Neural cell (in vitro differentiated cells): ENCODE results near the gene PDE3B. TPM values are rescaled to one million over a fixed set of nuclear protein-coding genes. Genes with fewer than 3 reads are reported as not detected.

Experiments
- H2AFZ ChIP-seq: fragments of 200-600, 300-800 bp; sonication (generic), shearing (Covaris generic); 2 replicates; pipeline ENCODE4 v1.6.0; 2014; ENCODE audit warnings: low read depth, mild to moderate bottlenecking, antibody characterized with exemption, low read length, moderate library complexity
- H3F3A ChIP-seq: fragments of 200-600 bp; shearing (Covaris generic); 2 replicates; pipeline ENCODE4 v1.6.1; 2016; ENCODE audit warnings: mild to moderate bottlenecking, moderate library complexity, mixed read lengths, antibody characterized with exemption, low read length; ENCODE audit not compliant: insufficient read depth, poor library complexity, severe bottlenecking
- H3K27ac ChIP-seq: fragments of 200-600, 300-800 bp; sonication (generic), shearing (Covaris generic); 2 replicates; pipeline ENCODE4 v1.5.1; 2014; ENCODE audit warnings: mild to moderate bottlenecking, low read length, moderate library complexity
- H3K27me3 ChIP-seq: fragments of 300-800, 200-600 bp; sonication (generic), shearing (Covaris generic); 2 replicates; pipeline ENCODE4 v1.6.0; 2014; ENCODE audit warnings: mild to moderate bottlenecking, low read depth, low read length, moderate library complexity; ENCODE audit not compliant: insufficient read depth
- H3K36me3 ChIP-seq: fragments of 300-800, 200-600 bp; sonication (generic), shearing (Covaris generic); 2 replicates; pipeline ENCODE4 v1.5.1; 2014; ENCODE audit warnings: mild to moderate bottlenecking, antibody characterized with exemption, low read length, moderate library complexity; ENCODE audit not compliant: insufficient read depth
- H3K4me2 ChIP-seq: fragments of 300-800, 200-600 bp; sonication (generic), shearing (Covaris generic); 2 replicates; pipeline ENCODE4 v1.6.0; 2014; ENCODE audit warnings: mild to moderate bottlenecking, low read length
- H3K4me3 ChIP-seq: fragments of 300-800, 200-600 bp; sonication (generic), shearing (Covaris generic); 2 replicates; pipeline ENCODE4 v1.5.1; 2014; ENCODE audit warnings: mild to moderate bottlenecking, low read length, moderate library complexity
- H3K79me2 ChIP-seq: fragments of 200-600 bp; shearing (Covaris generic); replicated peaks from 2 replicates; pipeline ENCODE4 v1.6.0; 2014; ENCODE audit warnings: mild to moderate bottlenecking, low read length, moderate library complexity; ENCODE audit not compliant: insufficient read depth
- H3K9ac ChIP-seq: fragments of 300-800, 200-600 bp; sonication (generic), shearing (Covaris generic); 2 replicates; pipeline ENCODE4 v1.6.1; 2016; ENCODE audit warnings: mild to moderate bottlenecking, low read length, mixed read lengths
- H3K9me2 ChIP-seq: fragments of 200-600 bp; shearing (Covaris generic); 2 replicates; pipeline ENCODE4 v1.6.1; 2016; ENCODE audit warnings: mild to moderate bottlenecking, low read length, mixed read lengths; ENCODE audit not compliant: insufficient read depth
- H3K9me3 ChIP-seq: fragments of 200-600, 300-800 bp; sonication (generic), shearing (Covaris generic); 2 replicates; pipeline ENCODE4 v1.6.1; 2016; ENCODE audit warnings: mild to moderate bottlenecking, mixed run types, low read length, moderate library complexity, mixed read lengths
- H4K20me1 ChIP-seq: fragments of 200-600 bp; shearing (Covaris generic); 2 replicates; pipeline ENCODE4 v1.6.1; 2016; ENCODE audit warnings: mild to moderate bottlenecking, mixed run types; ENCODE audit not compliant: insufficient read depth
- CTCF ChIP-seq: fragments of 450-650 bp; IDR thresholded peaks from 2 replicates; pipeline ENCODE4 v1.5.1; 2014; ENCODE audit warnings: antibody characterized with exemption, mild to moderate bottlenecking, moderate library complexity; ENCODE audit not compliant: poor library complexity, severe bottlenecking
- EP300 ChIP-seq: fragments of 450-650 bp; conservative IDR thresholded peaks from 2 replicates; pipeline ENCODE4 v1.6.1; 2014; ENCODE audit warnings: antibody characterized with exemption, mild to moderate bottlenecking, moderate library complexity; ENCODE audit not compliant: poor library complexity, severe bottlenecking
- EZH2 ChIP-seq: fragments of 200-600, 300-800 bp; shearing (Covaris generic), sonication (generic); IDR thresholded peaks from 2 replicates; pipeline ENCODE4 v1.6.1; 2014; ENCODE audit warnings: antibody characterized with exemption, low read length, borderline replicate concordance, mild to moderate bottlenecking; ENCODE audit not compliant: insufficient read depth, poor library complexity, severe bottlenecking
- MXI1 ChIP-seq: fragments of 450-650 bp; conservative IDR thresholded peaks from 2 replicates; pipeline ENCODE4 v1.6.1; 2014; ENCODE audit warnings: antibody characterized with exemption, mild to moderate bottlenecking; ENCODE audit not compliant: poor library complexity, severe bottlenecking
- POLR2AphosphoS5 ChIP-seq: IDR thresholded peaks from 2 replicates; pipeline ENCODE4 v1.6.1; 2012
- RAD21 ChIP-seq: fragments of 450-650 bp; conservative IDR thresholded peaks from 2 replicates; pipeline ENCODE4 v1.6.1; 2014; ENCODE audit warnings: antibody characterized with exemption, mild to moderate bottlenecking, moderate library complexity
- REST ChIP-seq: IDR thresholded peaks from 2 replicates; pipeline ENCODE4 v1.6.1; 2012; ENCODE audit warnings: borderline replicate concordance
- SMC3 ChIP-seq: fragments of 450-650 bp; conservative IDR thresholded peaks from 2 replicates; pipeline ENCODE4 v1.6.1; 2014; ENCODE audit warnings: antibody characterized with exemption, mild to moderate bottlenecking, moderate library complexity; ENCODE audit not compliant: poor library complexity
- TAF1 ChIP-seq: IDR thresholded peaks from 2 replicates; pipeline ENCODE4 v1.6.1; 2012; ENCODE audit warnings: low read depth
- polyA plus RNA-seq: library from polyadenylated mRNA; depleted of rRNA; stranded (reverse); fragments of >200 nt; gene quantifications from 2 replicates; pipeline ENCODE4 v1.2.3, GENCODE V29; 2014

Gene PDE3B
- polyA plus RNA-seq, 1 donor from 2014 or later, result 13.8 TPM

GRCh38 chr11:14634813-14635212 is 8.8 kb upstream of the PDE3B start:
- H3K9ac ChIP-seq, result no peak overlapping the region
- H3K27me3 ChIP-seq, result no peaks in the 10 kb centered on the region
- no peaks in the 10 kb centered on the region for H3K79me2 ChIP-seq
- no peak overlapping the region for H3K27ac ChIP-seq
- H3F3A ChIP-seq, result no peaks in the 10 kb centered on the region
- H3K4me3 ChIP-seq, result no peak overlapping the region
- no peaks in the 10 kb centered on the region for H3K36me3 ChIP-seq
- no peak overlapping the region for H3K4me2 ChIP-seq
- H2AFZ ChIP-seq, result no peak overlapping the region
- H4K20me1 ChIP-seq, result no peaks in the 10 kb centered on the region
- no peak for TF ChIP-seq SMC3
- TF ChIP-seq REST, result no peak
- no peak for TF ChIP-seq RAD21
- TF ChIP-seq CTCF, result no peak
- TF ChIP-seq TAF1, result no peak
- no peak for TF ChIP-seq POLR2AphosphoS5
- TF ChIP-seq MXI1, result no peak
- no peak for TF ChIP-seq EZH2
- TF ChIP-seq EP300, result no peak
- no peaks in the 10 kb centered on the region for H3K9me3 ChIP-seq
- H3K9me2 ChIP-seq, result no peaks in the 10 kb centered on the region

GRCh38 chr11:14635546-14635945 is 8.1 kb upstream of the PDE3B start:
- Histone ChIP-seq H3K9me3 (no peaks in the 10 kb centered on the region), H3K79me2 (no peaks in the 10 kb centered on the region), H3K27me3 (no peaks in the 10 kb centered on the region), H3F3A (no peaks in the 10 kb centered on the region), H3K36me3 (no peaks in the 10 kb centered on the region), H3K27ac (no peak overlapping the region), H4K20me1 (no peaks in the 10 kb centered on the region), H3K9me2 (no peaks in the 10 kb centered on the region), H3K4me2 (no peak overlapping the region), H3K9ac (no peak overlapping the region), H2AFZ (no peak overlapping the region), H3K4me3 (no peak overlapping the region)
- TF ChIP-seq CTCF (no peak), POLR2AphosphoS5 (no peak), REST (no peak), EZH2 (no peak), TAF1 (no peak), RAD21 (no peak), SMC3 (no peak), EP300 (no peak), MXI1 (no peak)
